Stimulated activated CD8-positive, alpha-beta memory T cell treated with anti-CD3 and anti-CD28 coated beads, Interleukin-15, amount 100 ng/mL, for 1 hour (primary cell): ENCODE results near the gene SPTBN4.
"Not testable (repeated sequence)": the region's sequence is repeated elsewhere in the genome, so short reads cannot be mapped to it uniquely, and the experiment has no call there.

ENCODE experiments used
- DNase-seq: peaks from one replicate; pipeline ENCODE4 v3.0.0-alpha.2; 2020; ENCODE audit warnings: low read depth

Gene SPTBN4

GRCh38 chr19:40530091-40530901 lies 63.5 kb downstream of the SPTBN4 start:
- no peak for DNase-seq

DNA sequence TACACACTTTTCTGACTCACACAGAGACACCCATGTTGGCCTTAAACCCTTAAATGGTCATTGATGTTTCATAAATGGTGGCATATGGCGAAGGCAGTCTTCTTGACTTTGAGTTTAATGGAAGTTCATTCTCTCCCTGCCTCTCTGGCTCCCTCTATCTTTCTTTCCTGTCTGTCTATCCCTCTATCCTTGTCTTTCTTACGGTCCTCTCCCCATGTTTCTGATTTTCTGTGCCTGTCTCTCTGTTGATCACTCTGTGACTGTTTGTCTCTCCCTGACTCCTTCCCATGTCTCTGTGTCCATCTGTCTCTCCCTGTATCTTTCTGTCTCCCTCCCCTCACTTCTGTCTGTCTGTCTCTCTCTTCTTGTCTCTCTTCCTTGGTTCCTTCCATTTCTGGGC lies 66.7 kb downstream of the SPTBN4 start:
- no peak for DNase-seq

DNA sequence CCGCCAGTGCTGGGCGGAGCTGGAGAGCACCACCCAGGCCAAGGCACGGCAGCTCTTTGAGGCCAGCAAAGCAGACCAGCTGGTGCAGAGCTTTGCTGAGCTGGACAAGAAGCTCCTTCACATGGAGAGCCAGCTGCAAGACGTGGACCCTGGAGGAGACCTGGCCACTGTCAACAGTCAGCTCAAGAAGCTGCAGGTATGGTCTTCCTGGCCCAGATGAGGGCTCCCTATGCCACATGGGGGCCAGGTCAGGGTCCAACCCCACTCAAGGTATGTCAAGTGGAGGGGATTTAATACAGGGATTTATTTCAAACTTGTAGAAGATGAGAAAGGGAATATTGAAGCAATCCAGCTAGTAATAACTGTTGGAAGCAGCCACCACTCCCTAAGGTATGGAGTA lies 67.3 kb downstream of the SPTBN4 start:
- DNase-seq, result no peak

DNA sequence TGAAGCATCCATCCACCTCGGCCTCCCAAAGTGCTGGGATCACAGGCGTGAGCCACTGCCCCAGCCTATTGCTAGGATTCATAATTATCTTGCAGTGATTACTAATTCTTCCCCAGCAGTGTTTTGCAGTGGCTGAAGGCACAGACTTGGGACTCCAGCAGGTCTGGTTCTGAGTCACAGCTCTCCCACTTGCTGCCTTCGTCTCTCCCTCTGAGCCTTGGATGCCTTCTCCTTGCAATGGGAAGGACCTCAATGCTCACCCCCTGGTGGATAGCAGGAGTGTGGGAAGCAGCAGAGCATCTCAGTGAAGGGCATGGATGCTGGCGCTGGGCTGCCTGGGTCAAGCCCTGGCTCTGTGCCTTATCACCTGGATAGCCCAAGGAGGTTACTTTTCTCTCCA lies 72.3 kb downstream of the SPTBN4 start:
- no peak for DNase-seq

- no peak for DNase-seq
Observed at GRCh38 chr19:40542202-40542859, 75.5 kb downstream of the SPTBN4 start.

DNA sequence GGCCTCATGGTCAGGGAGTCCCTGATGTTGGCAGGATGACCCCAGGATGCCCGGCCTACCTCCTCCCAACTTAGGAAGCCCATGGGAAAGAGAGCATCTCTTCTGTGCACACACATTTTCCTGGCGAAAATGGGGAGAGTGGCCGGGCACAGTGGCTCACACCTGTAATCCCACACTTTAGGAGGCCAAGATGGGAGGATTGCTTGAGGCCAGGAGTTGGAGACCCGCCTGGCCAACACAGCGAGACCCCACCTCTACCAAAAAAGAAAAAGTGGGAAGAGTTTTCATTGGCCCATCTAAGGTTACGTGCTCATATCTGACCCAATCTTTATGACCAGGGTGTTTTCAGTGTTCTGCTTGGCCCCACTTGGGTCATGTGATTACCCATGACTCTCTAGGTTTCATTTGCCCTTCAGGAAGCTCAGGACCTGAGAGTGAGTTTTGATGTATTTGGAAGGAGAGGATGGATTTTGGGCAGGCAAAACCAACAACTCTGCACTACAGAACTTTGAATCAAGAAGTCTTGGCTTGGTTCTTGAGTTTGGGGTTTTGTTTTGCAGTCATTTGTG lies 76.3 kb downstream of the SPTBN4 start:
- no peak for DNase-seq

GRCh38 chr19:40546153-40546841 lies 79.5 kb downstream of the SPTBN4 start:
- DNase-seq, result not testable (repeated sequence)

- DNase-seq, result not testable (repeated sequence)
Observed at GRCh38 chr19:40547190-40547589, 80.4 kb downstream of the SPTBN4 start.

DNA sequence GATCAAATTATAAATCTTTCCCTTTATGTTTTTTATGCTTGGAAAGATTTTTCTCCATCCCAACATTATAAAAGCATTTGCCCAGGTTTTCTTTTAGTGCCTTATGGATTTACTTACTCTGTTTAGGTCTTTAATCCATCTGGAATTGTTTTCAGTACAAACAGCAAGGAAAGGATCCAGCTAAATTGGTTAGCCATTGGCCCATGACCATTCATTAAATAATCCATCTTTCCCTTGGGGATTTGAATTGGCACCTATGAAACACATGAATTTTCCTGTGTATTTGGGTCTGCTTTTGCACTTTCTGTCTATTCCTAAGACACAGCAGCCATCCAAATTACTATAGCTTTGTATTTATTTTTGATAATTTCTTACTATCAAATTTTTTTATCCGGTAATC lies 81.0 kb downstream of the SPTBN4 start:
- no peak for DNase-seq

- peak; percentile 37 for DNase-seq
Observed at GRCh38 chr19:40549007-40549708, 82.4 kb downstream of the SPTBN4 start.

- no peak for DNase-seq
Observed at GRCh38 chr19:40550951-40551350, 84.2 kb downstream of the SPTBN4 start.

GRCh38 chr19:40552848-40553247 lies 86.0 kb downstream of the SPTBN4 start:
- DNase-seq, result no peak

DNA sequence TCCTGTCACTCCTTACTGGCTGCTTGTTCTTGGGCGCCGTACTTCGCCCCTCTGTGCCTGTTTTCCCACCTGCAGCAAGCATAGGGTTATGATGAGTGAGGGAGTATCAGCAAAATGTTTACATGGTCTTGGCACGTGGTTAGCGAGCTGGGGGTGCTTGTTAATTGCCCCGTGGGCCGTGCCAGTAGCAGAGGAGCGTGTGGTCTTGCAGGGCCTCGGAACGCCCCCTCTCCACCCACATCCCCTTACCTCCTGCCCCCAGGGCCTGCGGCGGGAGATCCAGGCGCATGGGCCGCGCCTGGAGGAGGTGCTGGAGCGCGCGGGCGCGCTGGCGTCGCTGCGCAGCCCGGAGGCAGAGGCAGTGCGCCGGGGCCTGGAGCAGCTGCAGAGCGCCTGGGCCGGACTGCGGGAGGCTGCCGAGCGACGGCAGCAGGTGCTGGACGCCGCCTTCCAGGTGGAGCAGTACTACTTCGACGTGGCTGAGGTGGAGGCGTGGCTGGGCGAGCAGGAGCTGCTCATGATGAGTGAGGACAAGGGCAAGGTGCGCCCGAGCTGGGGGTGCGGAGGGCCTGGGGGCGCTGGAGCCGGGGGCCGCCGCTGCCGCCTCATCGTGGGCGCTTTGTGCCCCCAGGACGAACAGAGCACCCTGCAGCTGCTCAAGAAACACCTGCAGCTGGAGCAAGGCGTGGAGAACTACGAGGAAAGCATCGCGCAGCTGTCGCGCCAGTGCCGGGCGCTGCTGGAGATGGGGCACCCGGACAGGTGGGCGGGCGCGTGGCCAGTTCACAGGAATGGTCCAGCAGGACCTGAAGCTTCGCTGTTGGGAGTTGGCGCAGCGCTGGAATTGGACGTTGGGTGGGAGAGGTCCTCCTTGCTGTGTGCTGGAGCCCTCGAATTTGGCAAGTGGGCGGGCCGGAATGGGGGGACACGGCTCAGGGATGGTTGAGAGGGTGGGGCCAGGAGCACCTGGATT lies 87.4 kb downstream of the SPTBN4 start:
- DNase-seq, result no peak

GRCh38 chr19:40555978-40556689 lies 89.3 kb downstream of the SPTBN4 start:
- no peak for DNase-seq

GRCh38 chr19:40556953-40557530 lies 90.2 kb downstream of the SPTBN4 start:
- DNase-seq, result no peak

DNA sequence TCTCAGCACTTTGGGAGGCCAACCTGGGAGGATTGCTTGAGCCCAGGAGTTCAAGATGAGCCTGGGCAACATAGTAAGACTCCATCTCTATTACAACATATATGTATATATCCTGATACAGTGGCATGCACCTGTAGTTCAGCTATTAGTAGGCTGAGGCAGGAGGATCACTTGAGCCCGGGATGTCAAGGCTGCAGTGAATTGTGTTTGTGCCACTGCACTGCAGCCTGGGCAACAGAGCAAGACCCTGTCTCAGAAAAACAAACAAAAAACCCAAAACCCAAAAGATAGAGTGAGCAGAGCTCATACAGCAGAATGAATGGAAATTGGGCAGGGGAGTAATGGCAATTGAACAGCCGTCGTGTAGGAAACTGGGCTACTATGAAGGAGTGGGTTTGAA lies 92.6 kb downstream of the SPTBN4 start:
- DNase-seq, result no peak

- no peak for DNase-seq
Observed at GRCh38 chr19:40560092-40560507, 93.3 kb downstream of the SPTBN4 start.

DNA sequence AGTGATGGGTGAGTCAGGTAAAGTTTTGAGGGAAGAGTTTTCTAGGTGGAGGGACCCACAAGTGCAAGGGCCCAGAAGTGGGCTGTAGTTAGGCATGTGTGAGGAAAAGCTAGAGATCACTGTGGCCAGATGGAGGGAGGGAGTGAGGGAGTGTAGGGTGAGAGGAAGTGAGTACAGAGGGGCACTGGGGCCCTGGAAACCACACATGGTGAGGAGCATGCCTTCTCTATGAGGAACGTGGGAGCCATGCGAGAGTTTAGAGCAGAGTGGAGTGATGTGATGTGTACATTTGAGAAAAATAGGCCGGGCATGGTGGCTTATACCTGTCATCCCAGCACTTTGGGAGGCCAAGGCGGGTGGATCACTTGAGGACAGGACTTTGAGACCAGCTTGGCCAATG lies 95.1 kb downstream of the SPTBN4 start:
- DNase-seq, result no peak

- not testable (repeated sequence) for DNase-seq
Observed at GRCh38 chr19:40564535-40564934, 97.7 kb downstream of the SPTBN4 start.

DNA sequence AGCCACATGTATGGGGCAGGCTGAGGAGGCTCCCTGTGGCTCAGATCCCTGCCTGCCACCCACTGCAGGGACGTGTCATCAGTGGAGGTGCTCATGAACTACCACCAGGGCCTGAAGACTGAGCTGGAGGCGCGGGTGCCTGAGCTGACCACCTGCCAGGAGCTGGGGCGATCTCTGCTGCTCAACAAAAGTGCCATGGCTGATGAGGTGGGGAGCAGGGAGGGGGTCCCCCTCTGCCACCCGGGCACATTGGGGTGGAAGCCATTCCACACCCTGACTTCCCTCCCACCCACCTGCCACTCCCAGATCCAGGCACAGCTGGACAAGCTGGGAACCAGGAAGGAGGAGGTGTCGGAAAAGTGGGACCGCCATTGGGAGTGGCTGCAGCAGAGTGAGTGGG lies 98.6 kb downstream of the SPTBN4 start:
- no peak for DNase-seq
